Omental fat pad (tissue), 4 donors: Measurements from ENCODE around the gene MSMB. TPM values are rescaled to one million over a fixed set of nuclear protein-coding genes. Genes with fewer than 3 reads are reported as not detected.
"Not testable (repeated sequence)": the region's sequence is repeated elsewhere in the genome, so short reads cannot be mapped to it uniquely, and the experiment has no call there.

Experiments
- ATAC-seq: fragments of 150-250 bp; one replicate; pipeline ENCODE4 v1.9.1; 2016; ENCODE audit warnings: mild to moderate bottlenecking, moderate library complexity; ENCODE audit not compliant: low FRiP score
- DNase-seq: peaks from one replicate; pipeline ENCODE4 v3.0.0-alpha.2; 2019; ENCODE audit warnings: low spot score
- total RNA-seq, 4 donors: library from RNA; depleted of rRNA; stranded (reverse); fragments of >200 nt; gene quantifications; one replicate each; pipeline ENCODE4 v1.1.0, GENCODE V29; 2016
- TF ChIP-seq, protein P1 (sequence below), 3 donors: fragments of 450-650 bp; IDR thresholded peaks; one replicate each; pipeline ENCODE4 v1.5.1; 2016 to 2017; ENCODE audit warnings: antibody characterized with exemption in 3 of 3, mild to moderate bottlenecking in 3 of 3, moderate library complexity in 2 of 3

Gene MSMB
- total RNA-seq, 4 donors from 2014 or later, result not detected

DNA sequence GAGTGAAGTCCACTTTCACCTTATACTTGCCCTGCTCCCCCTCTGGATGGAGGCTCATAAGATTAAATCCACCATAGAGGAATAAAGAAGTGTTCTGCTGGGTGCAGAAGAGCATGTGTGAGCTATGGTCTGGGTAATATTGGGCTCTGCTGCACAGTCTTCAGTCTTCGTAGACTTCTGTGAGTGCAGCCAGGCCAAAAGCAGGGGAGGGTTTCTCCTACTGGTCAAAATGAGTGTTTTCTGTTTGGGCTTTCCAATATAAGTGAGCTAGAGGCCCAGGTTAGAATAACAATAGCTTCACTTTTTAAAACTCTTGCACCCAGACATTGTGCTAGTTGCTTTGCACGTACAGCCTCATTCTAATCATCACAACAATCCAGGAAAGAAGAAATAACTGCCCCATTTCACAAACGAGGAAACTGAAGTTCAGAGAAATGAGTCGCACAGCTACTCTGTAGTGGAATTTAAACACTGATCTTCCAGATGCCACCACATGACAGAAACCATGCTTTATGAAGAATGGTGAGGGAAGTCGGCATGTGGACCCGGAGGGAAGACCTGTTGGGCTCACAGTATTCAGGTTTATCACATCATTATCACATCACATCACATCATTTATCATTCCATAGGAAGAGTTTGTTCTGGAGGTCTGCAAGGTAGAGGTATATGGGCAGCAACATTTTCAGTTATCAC lies 23.8 kb upstream of the MSMB start:
- ATAC-seq (no peak), DNase-seq (no peak)
- TF ChIP-seq, protein P1, sequence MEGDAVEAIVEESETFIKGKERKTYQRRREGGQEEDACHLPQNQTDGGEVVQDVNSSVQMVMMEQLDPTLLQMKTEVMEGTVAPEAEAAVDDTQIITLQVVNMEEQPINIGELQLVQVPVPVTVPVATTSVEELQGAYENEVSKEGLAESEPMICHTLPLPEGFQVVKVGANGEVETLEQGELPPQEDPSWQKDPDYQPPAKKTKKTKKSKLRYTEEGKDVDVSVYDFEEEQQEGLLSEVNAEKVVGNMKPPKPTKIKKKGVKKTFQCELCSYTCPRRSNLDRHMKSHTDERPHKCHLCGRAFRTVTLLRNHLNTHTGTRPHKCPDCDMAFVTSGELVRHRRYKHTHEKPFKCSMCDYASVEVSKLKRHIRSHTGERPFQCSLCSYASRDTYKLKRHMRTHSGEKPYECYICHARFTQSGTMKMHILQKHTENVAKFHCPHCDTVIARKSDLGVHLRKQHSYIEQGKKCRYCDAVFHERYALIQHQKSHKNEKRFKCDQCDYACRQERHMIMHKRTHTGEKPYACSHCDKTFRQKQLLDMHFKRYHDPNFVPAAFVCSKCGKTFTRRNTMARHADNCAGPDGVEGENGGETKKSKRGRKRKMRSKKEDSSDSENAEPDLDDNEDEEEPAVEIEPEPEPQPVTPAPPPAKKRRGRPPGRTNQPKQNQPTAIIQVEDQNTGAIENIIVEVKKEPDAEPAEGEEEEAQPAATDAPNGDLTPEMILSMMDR (IDR thresholded peaks at IDR 0.05), result no peak

DNA sequence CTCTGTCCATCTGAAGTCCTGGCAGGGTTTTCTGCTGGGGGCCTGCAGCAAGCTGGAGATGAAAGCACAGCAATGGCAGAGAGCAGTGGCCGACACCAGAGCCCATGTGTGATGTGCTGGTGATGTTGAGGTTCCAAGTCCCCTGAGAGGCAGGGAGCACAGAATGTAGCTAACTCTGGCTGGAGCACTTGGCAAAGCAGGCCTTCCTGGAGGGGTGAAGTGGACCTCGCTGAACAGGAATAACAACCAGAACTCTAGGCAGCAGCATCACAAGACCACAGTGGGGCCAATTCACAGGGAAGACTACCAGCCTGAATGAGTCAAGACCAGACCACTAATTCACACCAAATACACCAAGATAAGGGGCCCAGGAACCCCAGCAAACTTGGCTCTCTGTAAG lies 22.8 kb upstream of the MSMB start:
- TF ChIP-seq, protein P1 (IDR thresholded peaks at IDR 0.05), result no peak
- ATAC-seq, result no peak
- DNase-seq, result no peak

DNA sequence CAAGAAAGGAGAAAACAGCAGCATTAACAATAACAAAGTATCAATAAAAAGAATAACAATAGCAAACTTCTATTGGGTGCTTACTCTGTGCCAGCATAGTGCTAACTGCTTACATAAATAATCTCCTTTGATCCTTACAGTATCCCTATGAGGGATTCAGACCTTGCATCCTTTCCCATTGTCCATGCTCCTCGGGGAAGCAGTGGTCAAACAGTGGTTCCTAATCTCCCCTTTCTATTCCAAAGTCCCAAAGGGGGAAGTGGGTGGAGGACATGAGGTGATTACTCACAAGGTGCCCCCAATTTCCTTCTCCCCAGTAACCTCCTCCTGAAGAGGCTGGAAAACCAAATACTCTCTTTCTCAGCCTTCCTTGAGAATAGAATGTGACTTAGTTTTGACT lies 22.0 kb upstream of the MSMB start:
- ATAC-seq (no peak), DNase-seq (no peak)
- TF ChIP-seq, protein P1 (IDR thresholded peaks at IDR 0.05), result no peak

DNA sequence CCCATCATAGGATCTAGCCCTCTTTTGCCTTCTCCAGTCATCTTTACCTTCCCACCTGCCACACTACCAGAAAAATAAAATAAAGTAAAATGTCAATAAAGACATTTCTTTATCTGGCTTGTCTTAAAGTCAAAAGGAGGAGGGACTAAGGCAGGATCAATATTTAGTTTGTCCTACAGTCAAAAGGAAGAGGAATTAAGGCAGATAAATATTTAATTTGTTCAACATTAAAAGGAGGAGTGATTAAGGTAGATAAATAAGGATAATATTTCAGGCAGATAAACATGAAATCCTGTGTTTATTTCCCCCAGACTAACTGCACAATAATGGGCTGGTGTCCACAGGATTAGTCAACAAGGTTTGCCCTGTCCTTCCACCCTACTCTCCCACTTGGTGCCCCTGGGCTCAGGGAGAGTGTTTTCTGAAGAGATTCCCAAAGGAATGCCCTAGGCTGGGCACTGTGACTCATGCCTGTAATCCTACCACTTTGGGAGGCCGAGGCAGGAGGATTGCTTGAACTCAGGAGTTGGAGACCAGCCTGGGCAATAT lies 18.3 kb upstream of the MSMB start:
- DNase-seq (no peak), ATAC-seq (no peak)
- TF ChIP-seq, protein P1 (IDR thresholded peaks at IDR 0.05), result no peak

DNA sequence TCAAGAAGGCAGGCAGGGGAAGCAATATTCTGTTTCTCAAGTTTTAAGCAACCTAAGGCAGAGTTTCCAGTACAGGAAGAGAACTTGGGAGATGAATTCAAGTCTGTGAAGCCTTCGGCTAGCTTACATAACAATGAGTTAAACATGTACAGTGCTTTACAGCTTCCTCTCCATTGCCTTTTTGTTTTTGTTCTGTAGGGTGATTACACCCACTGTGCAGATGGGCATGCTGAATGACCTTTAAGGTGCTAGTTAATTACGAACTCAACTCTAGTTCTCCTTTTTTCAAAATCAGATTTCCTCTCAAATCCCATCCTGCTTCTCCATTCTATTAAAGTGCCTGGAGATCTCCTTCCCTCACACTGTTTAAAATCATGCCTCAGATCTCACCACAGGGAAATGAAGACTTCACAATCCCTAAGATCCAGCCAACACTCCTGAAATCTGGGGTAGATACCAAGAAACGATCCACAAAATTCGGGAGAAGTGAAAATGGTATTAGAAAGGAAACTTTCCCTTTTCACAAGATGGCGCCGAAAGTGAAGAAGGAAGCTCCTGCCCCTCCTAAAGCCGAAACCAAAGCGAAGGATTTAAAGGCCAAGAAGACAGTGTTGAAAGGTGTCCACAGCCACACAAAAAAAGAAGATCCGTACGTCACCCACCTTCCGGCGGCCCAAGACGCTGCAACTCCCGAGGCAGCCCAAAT lies 16.8 kb upstream of the MSMB start:
- TF ChIP-seq, protein P1 (IDR thresholded peaks at IDR 0.05), result no peak
- ATAC-seq, result no peak
- no peak for DNase-seq

DNA sequence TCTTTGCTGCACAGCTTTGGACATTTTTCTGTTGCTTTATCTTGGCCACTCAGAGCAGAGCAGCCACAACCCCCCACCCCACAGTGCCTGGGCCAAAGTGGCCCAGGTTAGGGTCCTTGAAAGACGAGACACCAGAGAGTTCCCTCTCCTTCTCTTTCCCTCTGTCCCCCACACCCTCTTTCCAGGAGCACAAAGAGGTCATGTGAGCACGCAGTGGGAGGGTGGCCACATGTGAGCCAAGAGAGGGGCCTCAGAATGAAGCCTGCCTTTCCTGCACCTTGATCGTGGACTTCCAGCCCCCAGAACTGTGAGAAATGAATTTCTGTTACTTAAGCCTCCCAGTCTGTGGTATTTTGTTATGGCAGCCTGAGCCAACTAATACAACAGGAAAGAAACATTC lies 14.6 kb upstream of the MSMB start:
- DNase-seq (no peak), ATAC-seq (no peak)
- TF ChIP-seq, protein P1 (IDR thresholded peaks at IDR 0.05), result no peak

DNA sequence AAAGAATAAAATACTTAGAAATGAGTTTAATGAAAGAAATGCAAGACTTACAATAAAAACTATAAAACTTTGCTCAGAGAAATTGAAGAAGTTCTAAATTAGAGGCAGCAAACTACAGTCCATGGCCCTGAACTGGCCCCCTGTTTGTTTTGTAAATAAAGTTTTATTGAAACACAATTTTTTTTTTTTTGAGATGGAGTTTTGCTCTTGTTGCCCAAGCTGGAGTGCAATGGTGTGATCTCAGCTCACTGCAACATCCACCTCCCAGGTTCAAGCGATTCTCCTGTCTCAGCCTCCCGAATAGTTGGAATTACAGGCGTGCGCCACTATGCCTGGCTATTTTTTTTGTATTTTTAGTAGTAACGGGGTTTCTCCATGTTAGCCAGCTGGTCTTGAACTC lies 11.9 kb upstream of the MSMB start:
- DNase-seq, result not testable (repeated sequence)

More for the DNA sequence above, 11.9 kb upstream of the MSMB start:
- ATAC-seq, result not testable (repeated sequence)
